Ishikawa (cell line): ENCODE data around the gene PTPRD.

Experiments
- EGR1 ChIP-seq: IDR thresholded peaks from 2 replicates; pipeline ENCODE4 v1.6.1; 2012
- EP300 ChIP-seq: IDR thresholded peaks from 2 replicates; pipeline ENCODE4 v1.6.1; 2012; ENCODE audit warnings: borderline replicate concordance
- MAX ChIP-seq: IDR thresholded peaks from 2 replicates; pipeline ENCODE4 v1.6.1; 2012
- REST ChIP-seq: IDR thresholded peaks from 2 replicates; pipeline ENCODE4 v1.6.1; 2012; ENCODE audit warnings: low read depth, mild to moderate bottlenecking
- TCF12 ChIP-seq: IDR thresholded peaks from 2 replicates; pipeline ENCODE4 v1.6.1; 2012; ENCODE audit warnings: low read depth

DNA sequence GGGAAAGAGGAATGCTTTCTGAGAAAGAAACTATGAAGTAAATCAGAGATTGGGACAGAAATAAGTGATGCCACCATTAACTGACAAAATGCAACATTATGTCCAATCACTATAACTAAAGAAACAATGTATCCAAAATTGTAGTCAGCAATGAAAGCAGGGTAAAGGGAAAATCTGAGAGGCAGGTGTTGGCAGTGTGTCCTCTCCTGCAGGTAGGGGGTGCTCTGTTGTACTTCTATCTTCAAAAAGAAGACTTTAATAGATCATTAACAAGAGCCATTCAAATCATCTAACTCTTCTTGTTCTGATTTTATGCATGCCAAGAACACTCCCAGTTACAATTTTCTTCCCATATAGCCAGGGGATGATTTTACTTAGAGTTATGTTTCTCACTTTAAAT lies 1275.7 kb downstream of the PTPRD start:
- TF ChIP-seq TCF12 (no peak), EP300 (no peak), EGR1 (no peak), REST (no peak), MAX (no peak)
